SK-N-SH treated with all-trans-retinoic acid at 6 μM for 48 hours (cell line): ENCODE data around the gene MPHOSPH8.
"Not testable (repeated sequence)": the region's sequence is repeated elsewhere in the genome, so short reads cannot be mapped to it uniquely, and the experiment has no call there.

ENCODE experiments used
- GLIS3 ChIP-seq: fragments of 250-450 bp; sonication (Bioruptor Pico); IDR thresholded peaks from 2 replicates; pipeline ENCODE4 v1.5.0; 2020; ENCODE audit warnings: mild to moderate bottlenecking, moderate library complexity
- TF ChIP-seq, protein P1 (sequence below): fragments of 250-450 bp; sonication (Bioruptor Pico); IDR thresholded peaks from 2 replicates; pipeline ENCODE4 v1.8.0; 2020; ENCODE audit warnings: mild to moderate bottlenecking, moderate library complexity, borderline replicate concordance

DNA sequence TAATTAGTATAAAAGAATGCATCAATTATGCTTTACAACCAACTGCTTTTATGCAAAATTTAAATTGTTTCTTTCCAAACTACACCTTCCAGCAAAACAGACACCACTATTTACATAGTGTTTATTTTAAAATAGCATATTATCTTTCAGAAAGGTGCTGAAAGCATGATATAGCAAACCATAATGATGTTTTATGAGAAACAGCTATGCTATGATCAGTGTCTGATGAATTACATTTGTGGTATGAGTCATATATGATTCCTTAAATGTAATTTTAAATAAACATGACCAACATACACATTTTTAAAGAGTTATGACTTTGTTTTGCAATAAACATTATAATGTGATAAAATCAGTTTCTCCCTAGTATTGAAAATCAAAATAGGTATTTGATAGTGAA, 68.2 kb downstream of the MPHOSPH8 start:
- not testable (repeated sequence) for TF ChIP-seq GLIS3 (CRISPR knock-in tag)
- TF ChIP-seq, protein P1, sequence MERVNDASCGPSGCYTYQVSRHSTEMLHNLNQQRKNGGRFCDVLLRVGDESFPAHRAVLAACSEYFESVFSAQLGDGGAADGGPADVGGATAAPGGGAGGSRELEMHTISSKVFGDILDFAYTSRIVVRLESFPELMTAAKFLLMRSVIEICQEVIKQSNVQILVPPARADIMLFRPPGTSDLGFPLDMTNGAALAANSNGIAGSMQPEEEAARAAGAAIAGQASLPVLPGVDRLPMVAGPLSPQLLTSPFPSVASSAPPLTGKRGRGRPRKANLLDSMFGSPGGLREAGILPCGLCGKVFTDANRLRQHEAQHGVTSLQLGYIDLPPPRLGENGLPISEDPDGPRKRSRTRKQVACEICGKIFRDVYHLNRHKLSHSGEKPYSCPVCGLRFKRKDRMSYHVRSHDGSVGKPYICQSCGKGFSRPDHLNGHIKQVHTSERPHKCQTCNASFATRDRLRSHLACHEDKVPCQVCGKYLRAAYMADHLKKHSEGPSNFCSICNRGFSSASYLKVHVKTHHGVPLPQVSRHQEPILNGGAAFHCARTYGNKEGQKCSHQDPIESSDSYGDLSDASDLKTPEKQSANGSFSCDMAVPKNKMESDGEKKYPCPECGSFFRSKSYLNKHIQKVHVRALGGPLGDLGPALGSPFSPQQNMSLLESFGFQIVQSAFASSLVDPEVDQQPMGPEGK (CRISPR knock-in tag): not testable (repeated sequence)
